H1 (cell line): ENCODE data around the gene TSPAN9. TPM values are rescaled to one million over a fixed set of nuclear protein-coding genes. Genes with fewer than 3 reads are reported as not detected.

Experiments
- ATF3 ChIP-seq: IDR thresholded peaks from 2 replicates; pipeline ENCODE4 v1.6.1; 2011; ENCODE audit warnings: low read depth, mild to moderate bottlenecking, low read length; ENCODE audit not compliant: insufficient read depth
- BRCA1 ChIP-seq: IDR thresholded peaks from 2 replicates; pipeline ENCODE4 v1.6.1; 2012; ENCODE audit warnings: low read depth, low read length, improper control_type of control experiment
- CTCF ChIP-seq, 3 experiments: IDR thresholded peaks; 1 replicate in 2 of 3; 2 replicates in 1 of 3; pipeline versions ENCODE4 v1.5.1 to v1.6.1; 2011; ENCODE audit warnings: low read length in 3 of 3, mild to moderate bottlenecking in 3 of 3, inconsistent platforms in 2 of 3, low read depth in 1 of 3, moderate library complexity in 1 of 3; ENCODE audit not compliant: insufficient read depth in 1 of 3; ENCODE audit errors: control extremely low read depth in 1 of 3
- EZH2 ChIP-seq: fragments of 200-600 bp; sonication (generic); IDR thresholded peaks from 2 replicates; pipeline ENCODE4 v1.7.1; 2012; ENCODE audit warnings: low read depth, mild to moderate bottlenecking, moderate library complexity, low read length, inconsistent platforms; ENCODE audit not compliant: severe bottlenecking
- polyA plus RNA-seq, 7 experiments: library from polyadenylated mRNA; depleted of rRNA in 3 of 7; stranded (reverse) in 5 of 7; unstranded in 2 of 7; fragments of >200 nt in 5 of 7; fragments of 200-250 nt in 2 of 7; gene quantifications; 1 replicate in 5 of 7; 2 replicates in 1 of 7; 4 replicates in 1 of 7; pipeline versions ENCODE4 v1.2.1 to v1.2.3, GENCODE V29; 2011 to 2013; ENCODE audit warnings: missing spikeins in 2 of 7, mixed read lengths in 2 of 7
- total RNA-seq: library from RNA; stranded (reverse); fragmentation: NEBNext Ultra II Directional; extraction: Animal tissue kit (Norgen Biotek cat#: 25700); gene quantifications from 2 replicates; pipeline ENCODE4 v1.2.1, GENCODE V29; 2021

The TSPAN9 gene
- total and polyA plus RNA-seq, 2 of the 8 experiments (the other 6 are each of a cell fraction or from before 2014, with no cell fraction given), result 11.5 to 29.1 TPM

- TF ChIP-seq CTCF (IDR thresholded peaks at IDR 0.05; ENCODE audit: control extremely low read depth in 1 of 3, insufficient read depth in 1 of 3, low read depth in 1 of 3, low read length in 3 of 3) (no peak), EZH2 (no peak), BRCA1 (no peak), ATF3 (no peak)
Observed at GRCh38 chr12:3255057-3255456, 177.9 kb downstream of the TSPAN9 start (continued).
